HS-5 (cell line): ENCODE measurements around the gene ANKRD18A.

Experiments used
- DNase-seq: peaks from one replicate; pipeline ENCODE4 v3.0.0-alpha.2; 2012; ENCODE audit warnings: low read depth

ANKRD18A gene

GRCh38 chr9:38620483-38621433 is at the start of gene ANKRD18A:
Gene ANKRD18A, minus strand, starts transcription at chr9:38620596. Its CDS starts 311 bp downstream, at chr9:38620285.
- DNase-seq: peak; percentile 47

- DNase-seq: no peak
These were observed 48.5 kb upstream of the ANKRD18A start for GRCh38 chr9:38668791-38669466.

- DNase-seq: no peak
These were observed 42.6 kb upstream of the ANKRD18A start for GRCh38 chr9:38662763-38663593.

GRCh38 chr9:38659538-38659937 is 39.1 kb upstream of the ANKRD18A start:
- no peak for DNase-seq

GRCh38 chr9:38656896-38657295 is 36.5 kb upstream of the ANKRD18A start:
- no peak for DNase-seq

- DNase-seq: no peak
These were observed 32.1 kb upstream of the ANKRD18A start for GRCh38 chr9:38652486-38652885.

GRCh38 chr9:38652044-38652443 is 31.6 kb upstream of the ANKRD18A start:
- no peak for DNase-seq

- no peak for DNase-seq
These were observed 31.1 kb upstream of the ANKRD18A start for GRCh38 chr9:38651400-38652042.

GRCh38 chr9:38650564-38650963 is 30.2 kb upstream of the ANKRD18A start:
- no peak for DNase-seq

- no peak for DNase-seq
These were observed 29.5 kb upstream of the ANKRD18A start for GRCh38 chr9:38649731-38650363.

- DNase-seq: no peak
These were observed 24.2 kb upstream of the ANKRD18A start for GRCh38 chr9:38644601-38645000.

GRCh38 chr9:38643815-38644173 is 23.4 kb upstream of the ANKRD18A start:
- no peak for DNase-seq

- no peak for DNase-seq
These were observed 22.8 kb upstream of the ANKRD18A start for GRCh38 chr9:38642951-38643814.

GRCh38 chr9:38641985-38642864 is 21.8 kb upstream of the ANKRD18A start:
- no peak for DNase-seq

- no peak for DNase-seq
These were observed 20.7 kb upstream of the ANKRD18A start for GRCh38 chr9:38641142-38641541.

- DNase-seq: no peak
These were observed 19.2 kb upstream of the ANKRD18A start for GRCh38 chr9:38639577-38639940.

- no peak for DNase-seq
These were observed 18.6 kb upstream of the ANKRD18A start for GRCh38 chr9:38638881-38639576.

- DNase-seq: no peak
These were observed 13.9 kb upstream of the ANKRD18A start for GRCh38 chr9:38634315-38634714.

- DNase-seq: no peak
These were observed 9.1 kb upstream of the ANKRD18A start for GRCh38 chr9:38629511-38629910.
